OCI-LY7 (cell line): Measurements from ENCODE around the gene EARS2. TPM values are rescaled to one million over a fixed set of nuclear protein-coding genes. Genes with fewer than 3 reads are reported as not detected.

Experiments
- Bru-seq: library from RNA; stranded (reverse); fragments of 400-500 nt; gene quantifications from one replicate; lab custom pipeline; 2021; lab: Mats Ljungman, UMichigan
- BruChase-seq, 2 experiments: library from RNA; stranded (reverse); fragments of 400-500 nt; gene quantifications; one replicate each; lab custom pipeline; 2021; lab: Mats Ljungman, UMichigan
- BruUV-seq: library from RNA; stranded (reverse); fragments of 400-500 nt; replicated peaks from 2 replicates; lab custom pipeline; 2021; lab: Mats Ljungman, UMichigan
- CTCF ChIA-PET: fragments of 300-600 bp; sonication (Branson Sonifier 250); formaldehyde crosslinking; loops from one replicate; lab custom pipeline; 2022; ENCODE audit warnings: antibody characterized with exemption; ENCODE audit not compliant: unreplicated experiment; lab: Charles Lee
- POLR2A ChIA-PET: fragments of 300-600 bp; sonication (Branson Sonifier 250); formaldehyde crosslinking; loops from one replicate; lab custom pipeline; 2022; ENCODE audit warnings: antibody characterized with exemption; lab: Charles Lee
- DNase-seq: peaks from one replicate; pipeline ENCODE4 v3.0.0-alpha.2; 2015; ENCODE audit warnings: low spot score
- H2AFZ ChIP-seq: fragments of 200-600 bp; sonication (generic), shearing (Covaris generic); 2 replicates; pipeline ENCODE4 v1.6.1; 2014; ENCODE audit warnings: mild to moderate bottlenecking, antibody characterized with exemption, low read length, moderate library complexity
- H3K27ac ChIP-seq: fragments of 200-600 bp; sonication (generic); 2 replicates; pipeline ENCODE4 v1.5.1; 2014; ENCODE audit warnings: mixed run types, low read depth, mild to moderate bottlenecking, moderate library complexity, low read length, inconsistent platforms; ENCODE audit not compliant: poor library complexity, severe bottlenecking
- H3K36me3 ChIP-seq: fragments of 200-600 bp; sonication (generic); 2 replicates; pipeline ENCODE4 v1.6.1; 2014; ENCODE audit warnings: mild to moderate bottlenecking, antibody characterized with exemption, low read length, moderate library complexity, mixed read lengths; ENCODE audit not compliant: insufficient read depth
- H3K4me1 ChIP-seq: fragments of 200-600 bp; sonication (generic); 2 replicates; pipeline ENCODE4 v1.5.1; 2014; ENCODE audit warnings: mild to moderate bottlenecking, low read length; ENCODE audit not compliant: insufficient read depth, poor library complexity, severe bottlenecking
- H3K4me2 ChIP-seq: fragments of 200-600 bp; sonication (generic); 2 replicates; pipeline ENCODE4 v1.6.1; 2014; ENCODE audit warnings: mild to moderate bottlenecking, low read length
- H3K4me3 ChIP-seq: fragments of 200-600 bp; sonication (generic); 2 replicates; pipeline ENCODE4 v1.5.1; 2014; ENCODE audit warnings: mild to moderate bottlenecking, low read depth, low read length; ENCODE audit not compliant: poor library complexity, severe bottlenecking
- H3K79me2 ChIP-seq: fragments of 200-600 bp; sonication (generic); 2 replicates; pipeline ENCODE4 v1.6.1; 2016; ENCODE audit warnings: low read depth, mild to moderate bottlenecking, low read length, moderate library complexity, mixed read lengths; ENCODE audit not compliant: insufficient read depth
- H3K9me2 ChIP-seq: fragments of 200-600 bp; sonication (generic); 2 replicates; pipeline ENCODE4 v1.6.1; 2016; ENCODE audit warnings: mild to moderate bottlenecking, low read length, mixed read lengths; ENCODE audit not compliant: insufficient read depth
- H3K9me3 ChIP-seq: fragments of 200-600 bp; sonication (generic); 2 replicates; pipeline ENCODE4 v1.6.1; 2014; ENCODE audit warnings: mild to moderate bottlenecking, mixed run types, low read length, mixed read lengths
- H4K20me1 ChIP-seq: fragments of 200-600 bp; sonication (generic); 2 replicates; pipeline ENCODE4 v1.6.1; 2014; ENCODE audit warnings: mild to moderate bottlenecking, antibody characterized with exemption, low read length, moderate library complexity, mixed read lengths; ENCODE audit not compliant: insufficient read depth
- CTCF ChIP-seq: fragments of 200-600 bp; sonication (generic); conservative IDR thresholded peaks from 2 replicates; pipeline ENCODE4 v1.5.1; 2014; ENCODE audit warnings: mild to moderate bottlenecking, antibody characterized with exemption, low read length, moderate library complexity, mixed read lengths
- EZH2phosphoT487 ChIP-seq: fragments of 200-600 bp; sonication (generic); IDR thresholded peaks from 2 replicates; pipeline ENCODE4 v1.6.1; 2018; ENCODE audit warnings: low read depth, borderline replicate concordance, mild to moderate bottlenecking, mixed run types, antibody characterized with exemption, low read length, moderate library complexity, mixed read lengths
- intact Hi-C: fragments of 100-400 bp; cut with micrococcal nuclease; formaldehyde crosslinking; loops from one replicate; pipeline ENCODE4 v1.10.0; 2022; ENCODE audit not compliant: unreplicated experiment
- long read RNA-seq: library from polyadenylated mRNA; stranded (forward); transcript quantifications from one replicate; pipeline ENCODE4 v2.0.0, GENCODE V29; 2022
- total RNA-seq, 2 experiments: library from RNA; depleted of rRNA in 1 of 2; stranded (reverse); fragments of >200 nt in 1 of 2; shearing (Covaris generic) in 1 of 2; gene quantifications; 2 replicates each; pipeline ENCODE4 v1.2.3, GENCODE V29; 2014 to 2022

Gene EARS2
- 32.3 and 42.1 TPM in 2 replicates for total RNA-seq (2014; rRNA removed; shearing (Covaris generic))
- 27.8 and 38.5 TPM in 2 replicates for total RNA-seq (2022)
- Bru-seq, nascent RNA = percentile 66 among the genes with signal in this experiment
- percentile 67 among the genes with signal in this experiment for BruChase-seq, experiment 1, labeled RNA remaining after a 6-hour chase
- BruChase-seq, experiment 2, labeled RNA remaining after a 2-hour chase = percentile 69 among the genes with signal in this experiment
- long read RNA-seq, transcript EARS2-201 (9 exons, 3,961 nt) = major isoform, 26 of 42 reads
- long read RNA-seq, partial matches to known transcripts = 7 of 42 reads
- long read RNA-seq, other reads (novel, unspliced or antisense) = 5 of 42 reads

- H4K20me1 ChIP-seq = no peaks in the 10 kb centered on the region; the same call in 1 of the 2 replicates
- no peaks in the 10 kb centered on the region for H3K9me2 ChIP-seq
- H3K9me3 ChIP-seq = no peaks in the 10 kb centered on the region
- peak; percentile 98 for DNase-seq
- peaks cover 58% of the 10 kb centered on the region for H3K36me3 ChIP-seq
- H2AFZ ChIP-seq = peak within 1 kb of the TSS; percentile 57; the same call in 1 of the 2 replicates
- intact Hi-C loops = loop anchor here (1.0 to 2.0 kb wide), 5 partner anchors 39 to 121 kb away; partner anchors contain the start of genes DCTN5, NDUFAB1, PALB2 and PLK1
- TF ChIP-seq EZH2phosphoT487 = no peak
- TF ChIP-seq CTCF = peak; percentile 83
- H3K27ac ChIP-seq = peak within 1 kb of the TSS; percentile 78
- ChIA-PET POLR2A (interaction anchor here (0.8 to 2.8 kb wide), 4 partner anchors 37 to 60 kb away, joined by 3 to 12 read pairs (median 3); no protein-coding TSS in a partner anchor), CTCF (interaction anchor here (2.3 kb wide), 1 partner anchor 40 kb away, joined by 7 read pairs; no protein-coding TSS in a partner anchor)
- peaks cover 71% of the 10 kb centered on the region for H3K79me2 ChIP-seq
- peak within 1 kb of the TSS; percentile 98 for H3K4me2 ChIP-seq
- BruUV-seq = TSS peak; percentile 74
- peaks cover 41% of the 10 kb centered on the region for H3K4me1 ChIP-seq
- H3K4me3 ChIP-seq = peak within 1 kb of the TSS; percentile 98
Observed at GRCh38 chr16:23556881-23557778, at the start of gene EARS2, which contains the start of gene UBFD1. Gene EARS2 (minus strand): TSS chr16:23557350. CDS start chr16:23557343, 7 bp downstream. Gene UBFD1 (plus strand): TSS chr16:23557727. CDS start chr16:23557743, 16 bp downstream.

GRCh38 chr16:23597003-23597756 is 40.0 kb upstream of the EARS2 start:
- Histone ChIP-seq H3K36me3 (peaks cover 41% of the 10 kb centered on the region), H3K27ac (peak overlapping the region; percentile 57), H4K20me1 (peaks cover 7% of the 10 kb centered on the region; the same call in 1 of the 2 replicates), H3K9me2 (no peaks in the 10 kb centered on the region), H3K9me3 (no peaks in the 10 kb centered on the region), H3K4me3 (peak overlapping the region; percentile 96), H2AFZ (peak overlapping the region; percentile 61; the same call in 1 of the 2 replicates), H3K4me2 (peak overlapping the region; percentile 75), H3K4me1 (peaks cover 21% of the 10 kb centered on the region), H3K79me2 (peaks cover 41% of the 10 kb centered on the region)
- intact Hi-C loops = loop anchor here (2.0 to 5.0 kb wide), 2 partner anchors 90 to 145 kb away; partner anchors contain the start of gene COG7
- no TSS peak for BruUV-seq
- ChIA-PET POLR2A (interaction anchor here (0.7 to 1.3 kb wide), 5 partner anchors 24 to 584 kb away, joined by 3 to 7 read pairs (median 3); no protein-coding TSS in a partner anchor), CTCF (interaction anchor here (0.7 to 1.1 kb wide), 3 partner anchors 39 to 81 kb away, joined by 3 to 7 read pairs (median 3); partner anchors contain the start of genes EARS2 and UBFD1)
- TF ChIP-seq CTCF = peak; percentile 79
- no peak for TF ChIP-seq EZH2phosphoT487
- DNase-seq = peak; percentile 83
